GM12875 (cell line): Measurements from ENCODE around the gene METTL1.
A peak's percentile ranks its signal among the peaks of the same experiment; 100 is the strongest.
"Not testable (repeated sequence)": the region's sequence is repeated elsewhere in the genome, so short reads cannot be mapped to it uniquely, and the experiment has no call there.

Experiments
- H3K4me3 ChIP-seq: one replicate; pipeline ENCODE4 v1.5.1; 2011; ENCODE audit warnings: low read depth, low read length, control low read depth
- TF ChIP-seq, protein P1 (sequence below): IDR thresholded peaks from 2 replicates; pipeline ENCODE4 v1.5.1; 2011; ENCODE audit warnings: low read depth, mild to moderate bottlenecking, control low read depth, inconsistent platforms, low read length, moderate library complexity, borderline replicate concordance; ENCODE audit not compliant: insufficient read depth

The METTL1 gene

DNA sequence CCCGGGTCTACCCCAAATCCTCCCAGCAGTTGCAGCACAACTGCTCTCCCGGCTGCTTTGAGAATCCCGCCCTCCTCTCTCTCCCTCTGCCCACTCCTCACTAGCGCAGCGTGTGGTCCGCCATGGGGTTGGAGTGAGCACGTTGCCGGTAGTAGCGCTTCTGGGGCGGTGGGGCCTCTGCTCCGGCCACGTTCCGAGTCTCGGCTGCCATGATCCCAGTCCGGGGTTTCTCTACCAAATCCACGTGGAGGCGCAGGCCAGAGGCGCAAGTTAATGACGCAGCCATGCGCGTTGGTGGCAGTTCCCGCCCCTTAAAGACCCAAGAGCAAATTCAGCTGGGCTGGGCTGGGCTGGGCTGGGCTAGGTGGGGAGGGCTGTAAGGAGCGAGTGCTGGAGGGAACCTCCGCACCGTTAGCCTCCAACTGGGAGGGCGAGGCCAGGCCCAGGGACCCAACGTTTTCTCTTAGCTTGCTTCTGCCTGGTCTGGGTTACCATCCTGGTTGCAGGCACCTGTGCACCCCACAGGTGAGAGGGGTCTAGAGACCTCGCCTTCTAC, at the start of gene METTL1:
METTL1 (minus strand) TSS at position 233 of the 556 bp plus-strand sequence; CDS start at position 211, 22 bp downstream.
- peak within 1 kb of the TSS; percentile 89 for H3K4me3 ChIP-seq
- TF ChIP-seq, protein P1, sequence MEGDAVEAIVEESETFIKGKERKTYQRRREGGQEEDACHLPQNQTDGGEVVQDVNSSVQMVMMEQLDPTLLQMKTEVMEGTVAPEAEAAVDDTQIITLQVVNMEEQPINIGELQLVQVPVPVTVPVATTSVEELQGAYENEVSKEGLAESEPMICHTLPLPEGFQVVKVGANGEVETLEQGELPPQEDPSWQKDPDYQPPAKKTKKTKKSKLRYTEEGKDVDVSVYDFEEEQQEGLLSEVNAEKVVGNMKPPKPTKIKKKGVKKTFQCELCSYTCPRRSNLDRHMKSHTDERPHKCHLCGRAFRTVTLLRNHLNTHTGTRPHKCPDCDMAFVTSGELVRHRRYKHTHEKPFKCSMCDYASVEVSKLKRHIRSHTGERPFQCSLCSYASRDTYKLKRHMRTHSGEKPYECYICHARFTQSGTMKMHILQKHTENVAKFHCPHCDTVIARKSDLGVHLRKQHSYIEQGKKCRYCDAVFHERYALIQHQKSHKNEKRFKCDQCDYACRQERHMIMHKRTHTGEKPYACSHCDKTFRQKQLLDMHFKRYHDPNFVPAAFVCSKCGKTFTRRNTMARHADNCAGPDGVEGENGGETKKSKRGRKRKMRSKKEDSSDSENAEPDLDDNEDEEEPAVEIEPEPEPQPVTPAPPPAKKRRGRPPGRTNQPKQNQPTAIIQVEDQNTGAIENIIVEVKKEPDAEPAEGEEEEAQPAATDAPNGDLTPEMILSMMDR, result no peak

DNA sequence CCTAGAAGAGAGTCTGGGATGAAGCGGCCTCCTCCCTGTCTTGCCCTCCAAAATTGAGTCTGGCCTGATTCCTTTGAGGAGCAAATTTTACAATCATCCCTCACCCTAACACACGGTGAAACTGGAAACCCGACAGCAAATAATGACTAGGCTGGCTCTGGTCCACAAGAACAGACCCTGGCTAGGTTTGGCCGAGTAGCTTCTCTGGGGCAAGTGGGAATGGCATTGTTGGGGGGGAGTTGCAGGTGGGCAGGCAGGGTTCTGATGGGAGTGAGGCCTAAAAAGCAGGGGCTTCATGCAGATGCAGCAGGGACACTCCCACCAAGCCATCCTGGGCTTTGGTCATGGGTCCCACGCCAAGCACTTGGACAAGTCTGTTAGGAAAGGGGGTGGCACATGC, 49.1 kb upstream of the METTL1 start:
- H3K4me3 ChIP-seq, result not testable (repeated sequence)

DNA sequence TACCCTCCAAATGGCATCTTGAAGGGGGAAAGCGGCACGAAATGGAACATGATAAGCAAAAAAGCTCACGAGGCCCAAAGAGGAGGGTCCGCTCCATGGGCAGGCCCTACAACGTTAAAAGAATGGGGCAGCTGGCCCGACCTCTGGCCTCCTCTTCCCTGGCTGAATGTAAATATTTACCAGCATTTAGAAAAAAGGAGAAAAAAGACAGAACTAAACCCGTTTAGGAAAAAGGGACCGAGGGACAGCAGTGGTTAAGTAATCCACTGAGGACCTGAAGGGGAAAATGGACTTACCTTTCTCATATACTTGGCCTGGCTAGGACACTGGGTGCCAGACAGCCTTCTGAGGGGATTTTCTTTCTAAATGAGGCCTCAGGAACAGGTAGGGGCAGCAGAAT, 48.2 kb upstream of the METTL1 start:
- not testable (repeated sequence) for H3K4me3 ChIP-seq

DNA sequence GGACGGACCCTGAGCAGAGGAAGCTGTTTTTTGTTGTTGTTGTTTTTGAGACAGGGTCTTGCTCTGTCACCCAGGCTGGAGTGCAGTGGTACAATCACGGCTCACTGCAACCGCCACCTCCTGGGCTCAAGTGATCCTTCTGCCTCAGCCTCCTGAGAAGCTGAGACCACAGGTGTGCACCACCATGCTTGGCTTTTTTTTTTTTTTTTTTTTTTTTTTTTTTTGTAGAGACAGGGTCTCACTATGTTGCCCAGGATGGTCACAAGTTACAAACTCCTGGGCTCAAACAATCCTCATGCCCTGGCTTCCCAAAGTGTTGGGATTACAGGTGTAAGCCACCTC, 46.1 kb upstream of the METTL1 start:
- H3K4me3 ChIP-seq, result not testable (repeated sequence)

DNA sequence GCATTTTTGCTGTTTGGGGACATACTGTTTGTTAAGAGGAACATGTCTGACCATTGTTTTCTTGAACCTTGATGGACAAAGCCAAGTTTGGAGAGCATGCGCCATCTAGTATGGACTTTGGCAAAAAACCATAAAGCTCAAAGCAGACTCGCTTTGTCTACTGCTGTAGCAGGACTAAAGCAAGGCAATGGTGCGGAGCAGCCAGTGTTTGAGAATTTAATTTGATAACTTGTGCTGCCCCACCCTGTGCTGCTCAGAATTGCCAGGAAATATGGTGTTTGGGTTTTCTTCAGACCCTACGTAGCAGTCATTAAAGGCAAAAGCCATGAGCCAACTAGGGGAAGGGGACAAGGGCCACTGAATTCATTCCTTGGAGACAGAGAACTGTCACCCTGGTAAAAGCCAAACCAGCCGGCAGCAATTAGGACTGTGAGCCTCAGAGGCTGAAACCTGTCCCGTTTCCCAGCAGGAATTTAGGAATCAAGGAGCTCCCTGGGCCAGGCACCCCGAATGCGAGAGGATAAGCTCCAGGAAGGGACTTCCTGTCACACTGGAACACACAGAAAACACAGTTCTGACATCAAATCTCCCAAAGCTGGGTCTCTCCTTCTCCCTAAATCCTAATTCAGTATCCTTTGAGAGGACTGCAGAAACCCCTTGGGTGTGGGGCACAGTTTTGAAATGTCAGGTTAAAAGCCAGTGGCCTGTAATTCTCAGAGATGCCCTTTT, 45.5 kb upstream of the METTL1 start:
- no peak overlapping the region for H3K4me3 ChIP-seq
- TF ChIP-seq, protein P1, result no peak

DNA sequence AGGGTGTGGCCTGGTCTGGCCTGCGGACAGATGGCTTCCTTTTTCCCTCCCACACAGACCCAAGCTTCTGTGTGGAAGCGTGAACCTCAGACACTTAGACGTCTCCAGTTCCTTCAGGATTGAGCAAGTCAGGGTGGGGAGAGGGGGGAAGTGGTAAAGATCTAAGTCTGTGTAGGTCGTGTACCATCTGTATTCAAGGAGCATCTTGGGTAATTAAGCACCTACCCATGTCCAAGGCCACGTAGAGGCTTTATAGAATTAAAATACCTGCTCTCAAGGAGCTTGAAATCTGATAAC, 44.9 kb upstream of the METTL1 start:
- no peak overlapping the region for H3K4me3 ChIP-seq
- TF ChIP-seq, protein P1, result no peak

DNA sequence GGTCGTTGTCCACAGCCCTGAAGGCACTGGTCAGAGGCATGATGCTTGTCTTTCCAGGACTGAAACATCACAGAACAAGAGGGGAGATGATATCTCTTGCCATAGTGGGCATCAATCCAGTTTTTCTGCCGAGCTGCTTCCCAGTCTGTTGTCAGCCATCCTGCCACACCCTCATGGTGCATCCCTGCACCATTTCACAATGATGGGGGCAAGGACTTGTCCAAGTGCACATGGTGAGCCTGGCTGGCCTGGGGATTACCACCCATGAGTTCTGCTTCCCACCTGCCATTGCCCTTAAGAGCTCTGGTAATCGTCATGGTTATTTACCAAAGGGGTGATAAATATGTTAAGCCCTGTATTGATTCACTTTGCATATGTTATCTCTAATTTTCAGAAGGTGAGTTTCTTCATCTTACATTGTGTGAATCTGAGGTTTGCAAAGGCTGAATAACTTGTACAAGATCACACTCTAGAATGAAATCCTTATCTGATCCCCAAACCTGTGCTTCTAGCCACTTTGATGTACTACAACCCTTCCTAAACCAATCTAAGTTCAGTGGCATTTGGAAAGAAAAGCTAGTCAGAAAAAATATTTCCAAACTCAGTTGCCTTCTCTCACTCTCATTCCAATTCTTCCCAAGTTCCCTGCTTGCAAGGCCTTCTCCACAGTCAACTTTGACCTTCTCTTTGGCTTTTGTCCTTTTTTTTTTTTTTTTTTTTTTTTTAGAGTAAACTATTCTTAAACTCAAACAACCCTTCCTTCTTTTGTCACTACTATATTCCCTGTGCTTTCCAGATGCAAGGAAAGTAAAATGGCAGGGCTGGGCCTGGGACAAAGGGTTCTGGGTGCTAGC, 44.3 kb upstream of the METTL1 start:
- TF ChIP-seq, protein P1, result no peak

DNA sequence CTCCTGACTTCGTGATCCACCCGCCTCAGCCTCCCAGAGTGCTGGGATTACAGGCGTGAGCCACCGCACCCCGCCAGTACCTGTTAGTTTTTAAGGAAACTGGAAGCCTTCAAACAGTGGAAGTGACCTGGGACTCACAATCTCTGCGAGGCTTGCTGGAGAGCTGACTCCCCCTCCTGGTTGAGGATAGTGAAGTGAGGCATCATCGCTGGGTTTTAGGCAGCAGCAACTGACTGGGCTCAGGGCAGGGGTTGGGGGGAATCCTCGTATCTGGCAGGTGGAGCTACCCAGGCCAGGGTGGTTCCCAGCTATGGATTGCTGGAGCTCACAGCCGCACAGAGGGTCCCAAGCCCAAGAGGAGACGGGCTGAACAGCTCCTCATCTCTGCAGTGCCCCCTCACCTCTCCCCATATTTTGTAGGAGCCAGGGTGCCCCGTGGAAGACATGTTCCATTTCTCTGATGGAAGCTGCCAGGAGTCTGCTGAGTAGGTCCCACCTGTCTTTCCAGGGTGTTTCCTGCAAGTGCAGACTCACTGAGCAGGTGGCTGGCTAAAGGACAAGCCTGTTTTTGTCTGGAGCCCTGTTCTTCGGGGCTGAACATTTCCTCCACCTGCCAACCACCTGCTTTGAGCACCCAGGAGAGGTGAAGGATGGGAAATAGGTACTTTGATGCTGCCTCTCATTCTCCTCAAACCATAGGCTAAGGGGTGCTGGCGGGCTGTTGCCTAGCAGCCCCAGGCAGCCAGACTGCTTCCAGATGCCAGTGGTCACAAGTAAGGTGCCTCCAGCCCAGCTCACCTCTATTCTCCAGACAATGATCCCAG, 43.5 kb upstream of the METTL1 start:
- TF ChIP-seq, protein P1, result no peak
- no peak overlapping the region for H3K4me3 ChIP-seq

More for the DNA sequence above, 44.3 kb upstream of the METTL1 start:
- no peak overlapping the region for H3K4me3 ChIP-seq
